SK-N-SH (cell line): Measurements from ENCODE around the gene TTC28. TPM values are rescaled to one million over a fixed set of nuclear protein-coding genes. Genes with fewer than 3 reads are reported as not detected.

ENCODE experiments used
- CTCF ChIA-PET: fragments of 300-600, 350-600 bp; formaldehyde crosslinking; extraction: SDS; loops from one replicate; lab custom pipeline; 2021; lab: Yijun Ruan, JAX
- POLR2A ChIA-PET: fragments of 350-600 bp; sonication (Branson Sonifier 250); formaldehyde crosslinking; extraction: SDS; loops from one replicate; lab custom pipeline; 2020; ENCODE audit warnings: antibody characterized with exemption, inconsistent platforms; lab: Yijun Ruan, JAX
- DNase-seq: peaks from one replicate; pipeline ENCODE4 v3.0.0; 2012
- H2AFZ ChIP-seq: fragments of 200-600 bp; sonication (generic); 2 replicates; pipeline ENCODE4 v1.8.1; 2016; ENCODE audit warnings: antibody characterized with exemption, mild to moderate bottlenecking, low read depth
- H3F3A ChIP-seq: fragments of 200-600 bp; sonication (generic); replicated peaks from 2 replicates; pipeline ENCODE3; 2016; ENCODE audit warnings: antibody characterized with exemption, mild to moderate bottlenecking; ENCODE audit not compliant: insufficient read depth
- H3K27ac ChIP-seq, 2 experiments: fragments of 200-500 bp in 1 of 2; fragments of 200-600 bp in 1 of 2; sonication (Bioruptor generic) in 1 of 2; sonication (generic), shearing (Covaris generic) in 1 of 2; 2 replicates each; pipeline versions ENCODE4 v1.5.1 to v1.6.1; 2014 to 2016; ENCODE audit warnings: low read depth in 2 of 2, inconsistent platforms in 1 of 2, low read length in 1 of 2, mild to moderate bottlenecking in 1 of 2, mixed read lengths in 1 of 2
- H3K27me3 ChIP-seq: fragments of 200-600 bp; sonication (generic), shearing (Covaris generic); 2 replicates; pipeline ENCODE4 v1.6.1; 2016; ENCODE audit warnings: mixed run types; ENCODE audit not compliant: insufficient read depth
- H3K36me3 ChIP-seq, 2 experiments: fragments of 200-500 bp in 1 of 2; fragments of 200-600 bp in 1 of 2; sonication (Bioruptor generic) in 1 of 2; sonication (generic) in 1 of 2; replicated peaks in 1 of 2; 2 replicates each; pipeline versions ENCODE3 to v1.5.1; 2014 to 2016; ENCODE audit warnings: low read length in 1 of 2, mild to moderate bottlenecking in 1 of 2; ENCODE audit not compliant: insufficient read depth in 2 of 2, control insufficient read depth in 1 of 2
- H3K4me1 ChIP-seq, 2 experiments: fragments of 200-500 bp in 1 of 2; fragments of 200-600 bp in 1 of 2; sonication (Bioruptor generic) in 1 of 2; sonication (generic), shearing (Covaris generic) in 1 of 2; 2 replicates each; pipeline versions ENCODE4 v1.5.1 to v1.6.1; 2014 to 2016; ENCODE audit warnings: low read depth in 1 of 2, low read length in 1 of 2, mixed run types in 1 of 2; ENCODE audit not compliant: insufficient read depth in 2 of 2, control insufficient read depth in 1 of 2
- H3K4me2 ChIP-seq: fragments of 200-600 bp; sonication (generic), shearing (Covaris generic); 2 replicates; pipeline ENCODE4 v1.6.1; 2017; ENCODE audit warnings: mixed run types
- H3K4me3 ChIP-seq, 2 experiments: fragments of 200-500 bp in 1 of 2; fragments of 200-600 bp in 1 of 2; sonication (Bioruptor generic) in 1 of 2; sonication (generic), shearing (Covaris generic) in 1 of 2; 2 replicates each; pipeline versions ENCODE4 v1.5.1 to v1.8.1; 2014 to 2016; ENCODE audit warnings: low read depth in 2 of 2, inconsistent platforms in 1 of 2, low read length in 1 of 2, mild to moderate bottlenecking in 1 of 2, mixed read lengths in 1 of 2, moderate library complexity in 1 of 2
- H3K79me2 ChIP-seq: fragments of 200-600 bp; sonication (generic); 2 replicates; pipeline ENCODE4 v1.8.1; 2017; ENCODE audit warnings: mild to moderate bottlenecking; ENCODE audit not compliant: insufficient read depth
- H3K9ac ChIP-seq: fragments of 200-600 bp; sonication (generic); 2 replicates; pipeline ENCODE4 v1.6.1; 2017; ENCODE audit warnings: mixed run types
- H3K9me2 ChIP-seq: fragments of 200-600 bp; sonication (generic); 2 replicates; pipeline ENCODE4 v1.6.1; 2017; ENCODE audit warnings: mixed run types
- H3K9me3 ChIP-seq: fragments of 200-600 bp; sonication (generic); 2 replicates; pipeline ENCODE4 v1.6.1; 2017; ENCODE audit warnings: mixed run types, mild to moderate bottlenecking, moderate library complexity
- H4K20me1 ChIP-seq: fragments of 200-600 bp; sonication (generic); 2 replicates; pipeline ENCODE4 v1.6.1; 2017; ENCODE audit warnings: mild to moderate bottlenecking, mixed run types; ENCODE audit not compliant: insufficient read depth
- FOXM1 ChIP-seq: IDR thresholded peaks from 2 replicates; pipeline ENCODE4 v1.4.0; 2012; ENCODE audit warnings: low read depth, mild to moderate bottlenecking
- GABPA ChIP-seq: IDR thresholded peaks from 2 replicates; pipeline ENCODE4 v1.4.0; 2012; ENCODE audit warnings: low read depth, mild to moderate bottlenecking
- JUND ChIP-seq: IDR thresholded peaks from 2 replicates; pipeline ENCODE4 v1.4.0; 2012
- MEF2A ChIP-seq: IDR thresholded peaks from 2 replicates; pipeline ENCODE4 v1.4.0; 2012; ENCODE audit warnings: low read depth, borderline replicate concordance
- NFIC ChIP-seq: IDR thresholded peaks from 2 replicates; pipeline ENCODE4 v1.4.0; 2012; ENCODE audit warnings: borderline replicate concordance
- PBX3 ChIP-seq: IDR thresholded peaks from 2 replicates; pipeline ENCODE4; 2012
- POLR2AphosphoS5 ChIP-seq: IDR thresholded peaks from 2 replicates; pipeline ENCODE4 v1.6.1; 2012; ENCODE audit warnings: low read depth, low read length
- RCOR1 ChIP-seq: fragments of 150-350 bp; IDR thresholded peaks from 2 replicates; pipeline ENCODE4 v1.6.1; 2017; ENCODE audit warnings: antibody characterized with exemption, low read length
- REST ChIP-seq: IDR thresholded peaks from 2 replicates; pipeline ENCODE4 v1.6.1; 2012; ENCODE audit warnings: mild to moderate bottlenecking, low read depth, low read length, moderate library complexity
- RFX5 ChIP-seq: IDR thresholded peaks from 2 replicates; pipeline ENCODE4 v1.6.1; 2012; ENCODE audit warnings: mild to moderate bottlenecking, improper control_type of control experiment, low read length
- YY1 ChIP-seq: IDR thresholded peaks from 2 replicates; pipeline ENCODE4 v1.4.0; 2012; ENCODE audit warnings: low read depth, mild to moderate bottlenecking
- WGBS: methylation state at CpG from one replicate; pipeline ENCODE4 v1.1.6; 2017; ENCODE audit warnings: low lambda C conversion rate; 5-methylcytosine and 5-hydroxymethylcytosine counted together
- polyA plus RNA-seq, 3 experiments: library from polyadenylated mRNA; depleted of rRNA; stranded (reverse); fragments of >200 nt; gene quantifications; 2 replicates each; pipeline ENCODE4 v1.2.3, GENCODE V29; 2012
- TF ChIP-seq, protein P1 (sequence below): IDR thresholded peaks from 2 replicates; pipeline ENCODE4 v1.4.0; 2012; ENCODE audit warnings: low read depth

Gene TTC28
- polyA plus RNA-seq, 1 of the 3 experiments (the other 2 are of a cell fraction): 5.9 TPM

DNA sequence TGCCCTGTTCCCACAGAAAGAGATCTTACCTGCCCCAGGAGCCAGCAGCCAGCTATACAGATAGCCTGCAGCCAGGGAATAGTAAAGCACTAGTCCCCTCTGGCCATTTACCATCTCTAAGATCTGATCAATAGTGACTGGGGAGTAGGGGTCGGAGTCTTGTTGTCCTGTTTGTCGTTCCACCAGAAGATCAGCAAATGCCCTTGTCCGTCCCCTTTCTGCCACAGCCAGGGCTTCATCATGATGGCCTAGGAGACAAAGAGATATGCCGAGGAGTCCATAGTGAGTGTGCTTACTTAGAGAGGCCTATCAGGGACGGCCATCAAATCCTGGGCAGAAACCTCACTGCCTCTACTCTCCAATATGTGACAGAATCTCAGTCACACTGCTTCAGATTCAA lies 583.5 kb downstream of the TTC28 start:
- no peak for DNase-seq
- no peak overlapping the region for H2AFZ ChIP-seq
- ChIA-PET POLR2A (no interaction called here), CTCF (interaction anchor here (0.8 to 3.7 kb wide), 5 partner anchors 8 to 76 kb away, joined by 3 to 15 read pairs (median 5); no protein-coding TSS in a partner anchor)
- WGBS: 97% methylated on average over 4 of the region's 5 CpGs
- no peaks in the 10 kb centered on the region for H3K27me3 ChIP-seq
- no peak overlapping the region for H3K4me2 ChIP-seq
- TF ChIP-seq, protein P1, sequence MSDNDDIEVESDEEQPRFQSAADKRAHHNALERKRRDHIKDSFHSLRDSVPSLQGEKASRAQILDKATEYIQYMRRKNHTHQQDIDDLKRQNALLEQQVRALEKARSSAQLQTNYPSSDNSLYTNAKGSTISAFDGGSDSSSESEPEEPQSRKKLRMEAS: no peak
- TF ChIP-seq POLR2AphosphoS5 (no peak), YY1 (no peak), NFIC (no peak), PBX3 (no peak), REST (no peak), RCOR1 (no peak), FOXM1 (no peak), MEF2A (no peak), JUND (no peak), RFX5 (no peak)
- no peaks in the 10 kb centered on the region for H3K79me2 ChIP-seq
- H3K4me3 ChIP-seq: no peak overlapping the region
- peak overlapping the region in 1 of 2 experiments; percentile 53; a peak in 2 of 4 replicates for H3K27ac ChIP-seq
- H3K9me3 ChIP-seq: no peaks in the 10 kb centered on the region
- H3K9ac ChIP-seq: no peak overlapping the region
- no peaks in the 10 kb centered on the region for H4K20me1 ChIP-seq
- peaks cover 0 to 33% of the 10 kb centered on the region in 2 experiments; a peak in 2 of 4 replicates for H3K4me1 ChIP-seq
- H3F3A ChIP-seq: no peaks in the 10 kb centered on the region
- H3K36me3 ChIP-seq: peaks cover 2 to 45% of the 10 kb centered on the region in 2 experiments
- no peaks in the 10 kb centered on the region for H3K9me2 ChIP-seq

DNA sequence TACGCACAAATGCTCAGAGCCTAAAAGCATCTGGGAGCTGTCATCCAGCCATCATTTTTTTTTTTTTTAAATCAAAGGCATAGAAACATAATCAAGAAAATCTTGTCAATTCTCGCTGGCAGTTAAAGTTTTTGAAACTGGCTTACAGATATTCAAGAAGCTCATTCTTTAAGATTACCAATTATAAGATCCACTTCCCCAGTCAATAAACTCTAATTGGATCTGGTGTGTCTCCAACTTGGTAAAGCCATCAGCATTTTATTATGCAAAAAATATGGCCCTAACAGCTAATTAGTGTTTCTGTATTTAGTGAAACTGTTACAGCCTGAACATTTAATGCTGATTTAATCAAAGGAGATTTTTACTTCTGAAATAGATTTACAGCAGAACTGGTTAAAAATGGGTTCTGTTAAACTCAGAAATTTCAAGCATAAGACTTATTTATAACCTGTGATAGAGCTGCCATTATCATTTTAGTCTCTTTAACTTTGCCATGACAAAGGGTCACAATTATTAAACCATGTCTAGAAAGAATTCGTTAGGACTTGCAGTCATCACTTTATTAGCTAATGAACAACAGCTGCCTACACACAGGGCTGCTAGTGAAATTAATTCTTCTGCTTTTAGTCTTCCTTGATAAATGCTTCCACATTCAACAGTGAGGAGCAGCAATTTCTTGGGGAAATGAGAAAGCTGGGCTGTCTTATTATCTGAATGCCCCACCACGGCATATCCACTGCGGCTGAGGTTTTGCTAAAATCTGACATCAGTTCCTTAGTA lies 584.1 kb downstream of the TTC28 start:
- CTCF ChIA-PET: interaction anchor here (0.8 to 3.7 kb wide), 5 partner anchors 9 to 76 kb away, joined by 3 to 15 read pairs (median 5); no protein-coding TSS in a partner anchor
- H2AFZ ChIP-seq: no peak overlapping the region

More for the DNA sequence above, 584.1 kb downstream of the TTC28 start:
- Histone ChIP-seq H3K4me1 (peaks cover 0 to 33% of the 10 kb centered on the region in 2 experiments; a peak in 2 of 4 replicates), H3F3A (peaks cover 4% of the 10 kb centered on the region), H3K36me3 (peaks cover 2 to 44% of the 10 kb centered on the region in 2 experiments), H3K27ac (peak overlapping the region in 1 of 2 experiments; percentile 53; a peak in 2 of 4 replicates), H3K4me3 (no peak overlapping the region), H4K20me1 (no peaks in the 10 kb centered on the region), H3K9ac (no peak overlapping the region), H3K79me2 (no peaks in the 10 kb centered on the region), H3K9me2 (no peaks in the 10 kb centered on the region), H3K9me3 (no peaks in the 10 kb centered on the region), H3K4me2 (no peak overlapping the region), H3K27me3 (no peaks in the 10 kb centered on the region)
- DNase-seq: no peak
- no peak for TF ChIP-seq GABPA
- POLR2A ChIA-PET: no interaction called here
- 93% methylated on average over 5 of the region's 5 CpGs for WGBS
